Inflammatory macrophage treated with lipopolysaccharide for 1 hour (primary cell): Measurements from ENCODE around the gene CCNK.

Source experiments
- DNase-seq, 2 donors: peaks; one replicate each; pipeline ENCODE4 v3.0.0-alpha.2; 2020 to 2022

The CCNK gene

DNA sequence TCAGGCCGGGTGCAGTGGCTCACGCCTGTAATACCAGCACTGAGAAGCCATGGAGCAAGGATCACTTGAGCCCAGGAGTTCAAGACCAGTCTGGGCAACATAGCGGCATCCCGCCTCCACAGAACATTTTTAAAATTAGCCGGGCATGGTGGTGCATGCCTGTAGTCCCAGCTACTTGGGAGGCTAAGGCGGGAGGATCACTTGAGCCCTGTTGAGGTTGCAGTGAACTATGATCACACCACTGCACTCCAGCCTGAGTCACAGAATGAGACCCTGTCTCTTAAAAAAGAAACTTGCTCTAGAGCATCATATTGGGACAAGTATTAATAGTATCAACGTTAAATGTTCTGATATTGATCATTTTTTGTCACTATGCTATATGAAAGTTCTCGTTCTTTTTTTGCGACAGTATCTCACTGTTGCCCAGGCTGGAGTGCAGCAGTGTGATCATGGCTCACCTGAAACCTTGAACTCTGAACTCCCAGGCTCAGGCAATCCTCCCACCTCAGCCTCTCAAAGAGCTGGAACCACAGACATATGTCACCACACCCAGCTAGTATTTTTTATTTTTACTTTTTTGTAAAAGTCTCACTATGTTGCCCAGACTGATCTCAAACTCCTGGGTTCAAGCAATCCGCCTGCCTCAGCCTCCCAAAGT lies 75.1 kb downstream of the CCNK start:
- DNase-seq, result no peak

DNA sequence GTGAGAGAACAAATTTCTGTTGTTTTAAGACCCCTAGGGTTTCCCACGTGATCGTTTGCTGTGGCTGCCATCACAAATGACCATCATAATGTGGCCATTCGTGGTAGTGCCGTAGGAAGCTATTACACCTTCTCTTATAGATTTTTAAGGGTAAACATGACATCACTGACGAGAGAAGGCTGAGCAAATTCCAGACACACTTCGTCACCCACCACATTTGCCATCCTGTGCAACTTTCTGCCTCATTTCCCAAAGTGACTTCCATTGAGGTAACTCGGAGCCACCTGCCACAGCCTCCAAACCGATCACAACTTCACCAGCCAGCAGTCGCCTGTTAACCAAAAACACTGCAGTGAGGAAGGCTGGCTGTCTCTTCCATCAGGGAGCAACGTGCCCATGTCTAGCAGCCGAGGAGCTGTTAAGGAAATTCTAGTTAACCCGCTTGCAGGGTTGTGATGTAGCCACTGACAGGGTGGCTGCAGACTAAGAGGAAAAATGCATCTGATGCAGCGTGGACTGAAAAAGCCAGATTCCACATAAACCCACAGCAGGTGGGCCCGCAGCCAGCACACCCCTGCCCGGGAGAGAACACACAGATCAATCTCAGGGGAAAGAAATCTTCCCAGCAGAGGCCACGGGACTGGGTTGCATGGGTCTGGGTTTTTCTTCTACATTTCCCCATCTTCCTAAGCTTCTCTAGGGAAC lies 78.2 kb downstream of the CCNK start:
- no peak for DNase-seq

DNA sequence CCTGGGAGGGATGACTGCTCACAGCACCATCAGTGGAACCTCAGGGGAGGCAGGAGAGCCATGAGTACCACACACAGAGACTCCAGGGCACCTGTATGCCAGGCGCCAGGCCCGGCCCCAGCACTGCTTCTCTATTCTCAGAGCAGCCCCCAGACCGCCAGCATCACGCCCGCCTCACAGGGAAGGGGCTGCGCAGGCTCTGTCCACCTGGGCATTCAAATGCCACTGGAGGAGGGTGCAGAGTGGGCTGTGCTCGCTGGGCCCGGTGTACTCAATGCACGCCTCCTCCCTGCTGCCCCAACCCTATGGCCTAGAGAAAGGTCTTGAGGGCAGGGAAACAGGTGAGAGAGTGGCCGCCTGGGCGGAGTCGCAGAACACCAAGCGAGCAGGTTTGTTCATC lies 79.2 kb downstream of the CCNK start:
- DNase-seq, result no peak

DNA sequence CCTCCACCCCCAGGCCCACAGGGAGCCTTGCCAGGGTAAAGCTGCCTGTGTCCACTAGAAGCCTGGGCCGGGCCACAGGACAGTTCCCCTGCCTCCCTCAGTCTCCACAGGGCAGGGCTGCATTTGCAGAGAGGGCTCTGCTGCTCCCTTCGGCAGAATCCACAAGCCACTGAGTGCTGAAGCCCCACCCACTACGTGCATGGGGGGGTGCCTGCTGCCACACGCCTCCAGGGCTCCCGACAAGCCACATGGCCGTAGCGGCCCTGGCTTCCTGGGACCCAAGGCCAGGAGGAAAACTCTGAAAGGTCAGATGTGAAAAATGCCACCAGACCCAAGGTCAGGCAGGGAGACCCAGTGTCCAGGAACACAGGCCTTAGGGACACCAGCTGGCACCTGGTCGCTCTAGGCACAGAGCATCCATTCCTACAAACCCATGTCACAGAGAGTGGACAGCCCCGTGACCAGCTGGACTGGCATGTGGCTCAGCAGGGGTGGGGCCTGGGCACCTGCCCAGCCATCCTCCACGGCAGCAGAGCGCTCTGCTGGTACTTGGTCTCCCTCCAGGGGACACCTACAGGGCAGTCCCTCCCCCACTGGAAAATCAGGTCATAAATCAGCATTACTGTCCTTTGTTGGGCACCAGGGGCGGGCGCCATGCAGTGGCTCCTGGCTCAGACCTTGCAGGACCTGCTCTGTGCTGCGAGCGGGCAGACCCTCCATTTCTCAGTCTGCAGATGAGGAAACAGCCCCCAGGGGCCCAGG lies 79.9 kb downstream of the CCNK start:
- no peak for DNase-seq

DNA sequence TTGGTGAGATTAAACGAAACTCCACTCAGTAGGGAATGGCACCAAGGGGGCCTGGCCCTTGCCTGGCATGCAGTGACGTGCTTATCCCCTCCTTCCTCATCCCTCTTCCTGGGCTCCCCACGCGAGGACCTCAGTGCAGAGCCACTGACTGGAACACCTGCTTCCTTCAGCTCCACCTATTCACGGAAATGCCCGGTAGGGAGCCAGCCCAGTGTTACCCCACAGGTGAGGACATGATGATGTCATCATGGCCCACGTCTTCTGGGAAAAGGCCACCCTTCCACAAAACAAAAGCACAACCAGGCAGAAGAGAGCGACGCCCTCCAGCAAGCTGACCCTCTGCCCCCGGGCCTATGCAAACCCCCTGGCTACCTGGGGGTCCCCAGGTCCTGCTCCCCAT lies 80.7 kb downstream of the CCNK start:
- no peak for DNase-seq
